ENCODE results near the gene VRK1.
"Not testable (repeated sequence)": the region's sequence is repeated elsewhere in the genome, so short reads cannot be mapped to it uniquely, and the experiment has no call there.

Gene VRK1

GRCh38 chr14:96796851-96797581 is at the start of gene VRK1:
VRK1 (plus strand) TSS chr14:96797382; CDS start chr14:96833472, 36,090 bp downstream.
- DNase-seq, result peak; percentile 96

GRCh38 chr14:96747608-96748007 is 49.6 kb upstream of the VRK1 start:
- DNase-seq, result no peak

GRCh38 chr14:96748362-96748761 is 48.8 kb upstream of the VRK1 start:
- no peak for DNase-seq

GRCh38 chr14:96751505-96751904 is 45.7 kb upstream of the VRK1 start:
- DNase-seq, result no peak

GRCh38 chr14:96752125-96752524 is 45.1 kb upstream of the VRK1 start:
- DNase-seq, result no peak

GRCh38 chr14:96752594-96752993 is 44.6 kb upstream of the VRK1 start:
- no peak for DNase-seq

- DNase-seq, result no peak
Measured at GRCh38 chr14:96754162-96754844, 42.9 kb upstream of the VRK1 start.

- no peak for DNase-seq
Measured at GRCh38 chr14:96754845-96755184, 42.4 kb upstream of the VRK1 start.

GRCh38 chr14:96756745-96757144 is 40.4 kb upstream of the VRK1 start:
- DNase-seq, result no peak

- DNase-seq, result no peak
Measured at GRCh38 chr14:96757456-96757855, 39.7 kb upstream of the VRK1 start.

GRCh38 chr14:96761066-96761465 is 36.1 kb upstream of the VRK1 start:
- DNase-seq, result no peak

GRCh38 chr14:96762650-96763049 is 34.5 kb upstream of the VRK1 start:
- DNase-seq, result peak; percentile 62

GRCh38 chr14:96764012-96764411 is 33.2 kb upstream of the VRK1 start:
- no peak for DNase-seq

GRCh38 chr14:96765205-96765604 is 32.0 kb upstream of the VRK1 start:
- DNase-seq, result not testable (repeated sequence)

- no peak for DNase-seq
Measured at GRCh38 chr14:96772929-96773328, 24.3 kb upstream of the VRK1 start.

- DNase-seq, result no peak
Measured at GRCh38 chr14:96776791-96777190, 20.4 kb upstream of the VRK1 start.

- DNase-seq, result no peak
Measured at GRCh38 chr14:96780500-96780899, 16.7 kb upstream of the VRK1 start.

- no peak for DNase-seq
Measured at GRCh38 chr14:96781371-96781770, 15.8 kb upstream of the VRK1 start.

GRCh38 chr14:96782436-96782835 is 14.7 kb upstream of the VRK1 start:
- no peak for DNase-seq

- no peak for DNase-seq
Measured at GRCh38 chr14:96783043-96783914, 13.9 kb upstream of the VRK1 start.

- DNase-seq, result no peak
Measured at GRCh38 chr14:96783915-96784224, 13.3 kb upstream of the VRK1 start.

- no peak for DNase-seq
Measured at GRCh38 chr14:96790186-96790585, 7.0 kb upstream of the VRK1 start.

GRCh38 chr14:96790706-96791105 is 6.5 kb upstream of the VRK1 start:
- DNase-seq, result no peak

- no peak for DNase-seq
Measured at GRCh38 chr14:96792003-96792402, 5.2 kb upstream of the VRK1 start.
